Erythroblast (primary cell): ENCODE data around the gene WDR89.

Source experiments
- GATA1 ChIP-seq: IDR thresholded peaks from 2 replicates; pipeline ENCODE4 v1.6.1; 2011; ENCODE audit warnings: low read depth, mild to moderate bottlenecking, control low read depth, low read length, moderate library complexity
- POLR2A ChIP-seq: IDR thresholded peaks from 2 replicates; pipeline ENCODE4 v1.6.1; 2011; ENCODE audit warnings: mild to moderate bottlenecking, low read length

DNA sequence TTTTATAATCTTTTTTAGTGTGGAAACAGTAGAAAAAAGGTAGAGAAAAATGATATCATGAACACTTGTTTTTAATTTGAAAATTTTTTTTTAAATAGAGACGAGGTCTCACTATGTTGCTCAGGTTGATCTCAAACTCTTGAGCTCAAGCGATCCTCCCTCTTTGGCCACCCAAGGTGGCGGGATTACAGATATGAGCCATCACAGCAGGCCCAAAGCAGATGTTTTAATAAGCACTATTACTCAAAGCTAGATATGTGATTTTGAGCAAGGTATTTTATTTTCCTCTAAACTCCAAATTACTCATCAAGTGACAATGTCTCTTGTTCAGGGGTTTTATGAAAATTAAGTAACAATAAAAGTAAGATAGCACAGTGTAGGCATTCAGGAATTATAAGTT lies 10.7 kb upstream of the WDR89 start:
- TF ChIP-seq POLR2A = no peak
- TF ChIP-seq GATA1 = no peak
